Daoy (cell line): ENCODE data around the gene GRHL1. TPM values are rescaled to one million over a fixed set of nuclear protein-coding genes. Genes with fewer than 3 reads are reported as not detected.
A peak's percentile ranks its signal among the peaks of the same experiment; 100 is the strongest.
"Not testable (repeated sequence)": the region's sequence is repeated elsewhere in the genome, so short reads cannot be mapped to it uniquely, and the experiment has no call there.

ENCODE experiments used
- DNase-seq: peaks from one replicate; pipeline ENCODE4 v3.0.0-alpha.2; 2015; ENCODE audit warnings: low read depth
- total RNA-seq: library from RNA; depleted of rRNA; stranded (reverse); fragments of >200 nt; shearing (Covaris generic); gene quantifications from 2 replicates; pipeline ENCODE4 v1.2.3, GENCODE V29; 2014

GRHL1 gene
- total RNA-seq, 1 experiment from 2014 or later: 2.2 TPM

GRCh38 chr2:10026940-10027569 lies 75.6 kb downstream of the GRHL1 start:
- DNase-seq: no peak

GRCh38 chr2:10027660-10028330 lies 76.3 kb downstream of the GRHL1 start:
- no peak for DNase-seq

GRCh38 chr2:10028407-10028987 lies 77.0 kb downstream of the GRHL1 start:
- DNase-seq: no peak

GRCh38 chr2:10028988-10029874 lies 77.7 kb downstream of the GRHL1 start:
- DNase-seq: peak; percentile 75

GRCh38 chr2:10029875-10030223 lies 78.4 kb downstream of the GRHL1 start:
- no peak for DNase-seq

GRCh38 chr2:10030311-10030736 lies 78.8 kb downstream of the GRHL1 start:
- DNase-seq: no peak

GRCh38 chr2:10030798-10031197 lies 79.3 kb downstream of the GRHL1 start:
- not testable (repeated sequence) for DNase-seq

- no peak for DNase-seq
These were observed 80.6 kb downstream of the GRHL1 start for GRCh38 chr2:10031886-10032745.

GRCh38 chr2:10032746-10033105 lies 81.2 kb downstream of the GRHL1 start:
- no peak for DNase-seq

- DNase-seq: no peak
These were observed 81.9 kb downstream of the GRHL1 start for GRCh38 chr2:10033251-10034006.

GRCh38 chr2:10034333-10035052 lies 83.0 kb downstream of the GRHL1 start:
- no peak for DNase-seq

- DNase-seq: no peak
These were observed 83.5 kb downstream of the GRHL1 start for GRCh38 chr2:10035053-10035422.

GRCh38 chr2:10035633-10036032 lies 84.1 kb downstream of the GRHL1 start:
- no peak for DNase-seq

GRCh38 chr2:10036095-10036884 lies 84.8 kb downstream of the GRHL1 start:
- DNase-seq: peak; percentile 93

- DNase-seq: no peak
These were observed 86.6 kb downstream of the GRHL1 start for GRCh38 chr2:10038123-10038522.

- no peak for DNase-seq
These were observed 87.2 kb downstream of the GRHL1 start for GRCh38 chr2:10038716-10039115.

GRCh38 chr2:10039658-10040410 lies 88.3 kb downstream of the GRHL1 start:
- DNase-seq: no peak

GRCh38 chr2:10041711-10042110 lies 90.2 kb downstream of the GRHL1 start:
- DNase-seq: no peak
